Activated naive CD8-positive, alpha-beta T cell treated with anti-CD3 and anti-CD28 coated beads, Interleukin-2, amount 10 ng/mL, durations not matched to agents 7 days and 5 days (primary cell): ENCODE results near the gene TRHDE. TPM values are rescaled to one million over a fixed set of nuclear protein-coding genes. Genes with fewer than 3 reads are reported as not detected.

ENCODE experiments used
- ATAC-seq: fragments of 150-1000 bp; cut with Tn5 transposase; one replicate; pipeline ENCODE4 v1.10.0; 2021; ENCODE audit warnings: low read depth, moderate library complexity
- POLR2A ChIA-PET: fragments of 350-600 bp; sonication (Branson Sonifier 250); formaldehyde crosslinking; loops from one replicate; lab custom pipeline; 2021; ENCODE audit warnings: antibody characterized with exemption; lab: Charles Lee
- DNase-seq: peaks from one replicate; pipeline ENCODE4 v3.0.0; 2021
- H3K27ac Mint-ChIP-seq: one replicate; pipeline ENCODE4 v1.8.0; 2022; ENCODE audit warnings: mild to moderate bottlenecking, mixed read lengths
- H3K27me3 Mint-ChIP-seq: one replicate; pipeline ENCODE4 v1.8.0; 2022; ENCODE audit warnings: mild to moderate bottlenecking, moderate library complexity, mixed read lengths
- H3K36me3 Mint-ChIP-seq: one replicate; pipeline ENCODE4 v1.8.0; 2021; ENCODE audit warnings: mild to moderate bottlenecking, mixed read lengths
- H3K4me1 Mint-ChIP-seq: one replicate; pipeline ENCODE4 v1.8.0; 2021; ENCODE audit warnings: mixed read lengths
- H3K4me3 Mint-ChIP-seq: one replicate; pipeline ENCODE4 v1.8.0; 2022; ENCODE audit warnings: mild to moderate bottlenecking, moderate library complexity, mixed read lengths
- H3K9me3 Mint-ChIP-seq: one replicate; pipeline ENCODE4 v1.8.0; 2021; ENCODE audit warnings: mixed read lengths
- total RNA-seq, 2 experiments: library from RNA; stranded (reverse); gene quantifications; one replicate each; pipeline ENCODE4 v1.2.3, GENCODE V29; 2021

The TRHDE gene, protein sequence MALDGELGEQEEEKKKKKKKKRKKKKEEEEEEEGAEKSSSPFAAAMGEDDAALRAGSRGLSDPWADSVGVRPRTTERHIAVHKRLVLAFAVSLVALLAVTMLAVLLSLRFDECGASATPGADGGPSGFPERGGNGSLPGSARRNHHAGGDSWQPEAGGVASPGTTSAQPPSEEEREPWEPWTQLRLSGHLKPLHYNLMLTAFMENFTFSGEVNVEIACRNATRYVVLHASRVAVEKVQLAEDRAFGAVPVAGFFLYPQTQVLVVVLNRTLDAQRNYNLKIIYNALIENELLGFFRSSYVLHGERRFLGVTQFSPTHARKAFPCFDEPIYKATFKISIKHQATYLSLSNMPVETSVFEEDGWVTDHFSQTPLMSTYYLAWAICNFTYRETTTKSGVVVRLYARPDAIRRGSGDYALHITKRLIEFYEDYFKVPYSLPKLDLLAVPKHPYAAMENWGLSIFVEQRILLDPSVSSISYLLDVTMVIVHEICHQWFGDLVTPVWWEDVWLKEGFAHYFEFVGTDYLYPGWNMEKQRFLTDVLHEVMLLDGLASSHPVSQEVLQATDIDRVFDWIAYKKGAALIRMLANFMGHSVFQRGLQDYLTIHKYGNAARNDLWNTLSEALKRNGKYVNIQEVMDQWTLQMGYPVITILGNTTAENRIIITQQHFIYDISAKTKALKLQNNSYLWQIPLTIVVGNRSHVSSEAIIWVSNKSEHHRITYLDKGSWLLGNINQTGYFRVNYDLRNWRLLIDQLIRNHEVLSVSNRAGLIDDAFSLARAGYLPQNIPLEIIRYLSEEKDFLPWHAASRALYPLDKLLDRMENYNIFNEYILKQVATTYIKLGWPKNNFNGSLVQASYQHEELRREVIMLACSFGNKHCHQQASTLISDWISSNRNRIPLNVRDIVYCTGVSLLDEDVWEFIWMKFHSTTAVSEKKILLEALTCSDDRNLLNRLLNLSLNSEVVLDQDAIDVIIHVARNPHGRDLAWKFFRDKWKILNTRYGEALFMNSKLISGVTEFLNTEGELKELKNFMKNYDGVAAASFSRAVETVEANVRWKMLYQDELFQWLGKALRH
- total RNA-seq: not detected

DNA sequence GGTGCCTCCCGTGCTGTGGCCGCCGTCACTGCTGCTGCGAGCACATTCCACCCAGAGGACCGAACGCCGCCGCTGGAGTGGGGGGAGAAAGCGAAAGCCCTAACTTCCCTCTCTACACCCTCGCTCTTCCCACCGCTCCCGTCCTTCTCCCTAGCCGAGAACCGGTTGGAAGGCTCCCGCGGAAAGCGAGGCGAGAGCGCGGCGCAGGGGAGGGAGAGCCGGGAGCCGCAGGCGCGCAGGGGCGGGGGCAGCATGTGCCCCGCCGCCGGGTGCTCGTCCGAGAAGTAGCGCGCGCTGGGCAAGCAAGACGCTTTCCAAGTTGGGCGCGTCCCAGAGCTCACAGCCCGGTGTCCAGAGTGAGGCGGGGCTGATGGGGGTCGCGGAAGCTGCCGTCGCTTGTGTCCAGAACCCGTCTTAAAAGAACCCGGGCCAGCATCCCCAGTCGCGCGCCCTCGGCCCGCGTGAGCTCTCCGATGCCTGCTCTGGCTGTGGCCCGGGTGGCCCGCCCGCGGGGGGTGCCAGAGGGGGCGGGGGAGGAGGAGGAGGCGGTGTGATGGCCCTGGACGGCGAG is at the start of gene TRHDE:
Gene TRHDE, plus strand, starts transcription at position 280 of the 571 bp plus-strand sequence. Its CDS starts 274 bp downstream, at position 554.
- peaks cover 3% of the 10 kb centered on the region for H3K4me1 Mint-ChIP-seq
- no peaks in the 10 kb centered on the region for H3K36me3 Mint-ChIP-seq
- no peak within 1 kb of the TSS for H3K27ac Mint-ChIP-seq
- DNase-seq: no peak
- POLR2A ChIA-PET: no interaction called here
- peak within 1 kb of the TSS; percentile 64 for H3K4me3 Mint-ChIP-seq
- H3K9me3 Mint-ChIP-seq: no peaks in the 10 kb centered on the region
- ATAC-seq: no peak
- H3K27me3 Mint-ChIP-seq: peaks cover 61% of the 10 kb centered on the region

DNA sequence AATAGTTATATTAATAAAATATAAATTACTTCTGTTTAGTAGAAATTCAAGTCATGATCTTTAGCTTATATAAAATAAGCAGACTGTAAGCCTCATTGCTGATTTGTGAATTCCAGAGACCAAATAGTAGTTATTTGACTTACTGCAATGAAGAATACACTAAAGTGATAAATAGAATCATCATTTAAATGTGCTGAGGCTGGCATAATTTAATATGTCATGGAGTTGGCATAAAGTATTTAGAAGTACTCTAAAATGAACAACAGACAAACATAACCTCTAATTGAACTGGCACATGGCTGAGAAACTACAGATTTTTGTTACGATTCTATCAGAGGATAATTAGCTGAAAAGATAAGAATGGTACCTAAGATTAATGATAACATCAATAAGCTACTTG is 45.7 kb upstream of the TRHDE start:
- ATAC-seq (no peak), DNase-seq (no peak)
- Mint-ChIP-seq H3K36me3 (no peaks in the 10 kb centered on the region), H3K4me3 (no peak overlapping the region), H3K4me1 (no peaks in the 10 kb centered on the region), H3K9me3 (no peaks in the 10 kb centered on the region), H3K27me3 (no peaks in the 10 kb centered on the region), H3K27ac (no peak overlapping the region)
- POLR2A ChIA-PET: no interaction called here

DNA sequence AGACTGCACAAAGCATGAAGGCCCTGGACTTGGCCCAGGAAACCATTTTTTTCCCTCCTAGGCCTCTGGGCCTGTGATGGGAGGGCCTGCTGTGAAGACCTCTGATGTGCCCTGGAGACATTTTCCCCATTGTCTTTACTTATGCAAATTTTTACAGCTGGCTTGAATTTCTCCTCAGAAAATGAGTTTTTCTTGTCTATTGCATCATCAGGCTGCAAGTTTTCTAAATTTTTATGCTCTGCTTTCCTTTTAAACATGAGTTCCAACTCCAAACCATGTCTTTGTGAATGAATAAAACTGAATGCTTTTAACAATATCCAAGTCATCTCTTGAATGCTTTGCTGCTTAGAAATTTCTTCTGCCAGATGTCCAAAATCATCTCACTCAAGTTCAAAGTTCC is 43.7 kb upstream of the TRHDE start:
- no peaks in the 10 kb centered on the region for H3K27me3 Mint-ChIP-seq
- no peaks in the 10 kb centered on the region for H3K9me3 Mint-ChIP-seq
- H3K27ac Mint-ChIP-seq: no peak overlapping the region
- POLR2A ChIA-PET: no interaction called here
- DNase-seq: no peak
- ATAC-seq: no peak
- H3K4me1 Mint-ChIP-seq: no peaks in the 10 kb centered on the region
- no peak overlapping the region for H3K4me3 Mint-ChIP-seq
- H3K36me3 Mint-ChIP-seq: no peaks in the 10 kb centered on the region

DNA sequence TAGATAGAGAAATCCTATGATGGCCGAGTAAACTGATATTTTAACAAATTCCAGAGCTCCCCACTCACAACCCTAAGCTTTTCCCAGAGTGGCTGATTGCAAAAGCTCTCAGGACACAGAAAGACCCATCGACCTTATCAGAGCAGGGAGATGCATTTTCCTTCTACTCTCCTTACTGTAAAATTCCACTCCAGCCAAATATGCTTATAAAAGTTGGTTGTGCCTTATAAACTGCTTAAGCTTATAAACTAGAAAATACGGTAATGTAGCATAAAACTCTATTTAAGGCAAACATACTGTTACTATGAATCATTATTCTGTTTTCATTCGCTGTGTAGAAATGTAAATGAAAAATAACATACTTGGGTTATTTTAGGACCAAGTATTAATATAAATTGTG is 41.6 kb upstream of the TRHDE start:
- H3K4me1 Mint-ChIP-seq: no peaks in the 10 kb centered on the region

DNA sequence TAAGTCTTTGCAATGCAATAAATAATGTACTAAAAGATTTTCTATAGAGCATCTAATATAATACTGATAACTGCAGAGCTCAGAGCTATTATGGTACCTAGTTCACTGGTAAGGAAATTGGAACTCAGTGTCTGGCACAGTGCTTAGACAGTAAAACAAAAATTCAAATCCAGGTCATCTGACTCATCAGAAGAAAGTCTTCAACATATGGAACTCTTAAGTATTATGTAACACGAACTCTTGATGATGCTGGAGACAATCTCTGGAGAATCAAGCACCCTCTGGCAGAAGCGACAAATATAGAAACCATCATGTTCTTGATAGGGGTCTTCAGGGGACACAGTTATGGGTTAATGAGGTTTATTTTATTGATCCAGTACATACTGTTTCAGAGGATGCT is 37.3 kb upstream of the TRHDE start:
- H3K27me3 Mint-ChIP-seq: no peaks in the 10 kb centered on the region
- no peaks in the 10 kb centered on the region for H3K4me1 Mint-ChIP-seq
- POLR2A ChIA-PET: no interaction called here
- DNase-seq (no peak), ATAC-seq (no peak)
- H3K4me3 Mint-ChIP-seq: no peak overlapping the region
- H3K27ac Mint-ChIP-seq: no peak overlapping the region
- H3K9me3 Mint-ChIP-seq: no peaks in the 10 kb centered on the region
- no peaks in the 10 kb centered on the region for H3K36me3 Mint-ChIP-seq

More for the DNA sequence above, 41.6 kb upstream of the TRHDE start:
- DNase-seq: no peak
- Mint-ChIP-seq H3K27ac (no peak overlapping the region), H3K9me3 (no peaks in the 10 kb centered on the region), H3K36me3 (no peaks in the 10 kb centered on the region), H3K4me3 (no peak overlapping the region), H3K27me3 (no peaks in the 10 kb centered on the region)
- ATAC-seq: no peak
- POLR2A ChIA-PET: no interaction called here

DNA sequence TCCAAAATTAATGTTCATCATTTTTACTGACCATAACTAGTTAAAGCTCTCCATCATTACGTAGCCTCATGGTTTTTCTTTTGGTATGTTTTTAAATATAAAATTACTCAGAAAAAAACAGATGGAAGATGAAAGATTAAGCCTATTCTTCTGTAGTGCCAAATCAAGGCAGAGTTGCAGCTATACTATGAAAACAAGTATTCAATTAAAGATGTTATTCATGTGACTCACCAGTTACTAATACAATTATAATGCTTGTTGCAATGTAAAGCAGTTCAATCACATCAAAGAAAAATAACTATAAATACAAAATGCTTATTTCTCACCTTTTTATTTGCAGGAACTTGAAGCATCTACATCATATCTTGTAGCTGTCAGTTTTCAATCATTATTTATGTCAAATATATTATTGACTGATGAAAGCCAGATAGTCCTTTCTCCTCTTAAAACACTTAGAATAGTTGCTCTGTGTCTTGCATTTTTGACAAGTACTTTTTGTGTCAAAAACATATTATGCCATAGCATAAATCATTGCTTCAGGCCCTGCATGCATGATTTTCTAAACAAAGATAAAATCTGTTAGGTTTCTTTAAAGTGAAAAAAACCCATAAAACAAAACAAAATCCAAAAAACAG is 36.0 kb upstream of the TRHDE start:
- H3K9me3 Mint-ChIP-seq: no peaks in the 10 kb centered on the region
- no peak overlapping the region for H3K27ac Mint-ChIP-seq
- H3K4me1 Mint-ChIP-seq: no peaks in the 10 kb centered on the region
- POLR2A ChIA-PET: no interaction called here
- no peak for ATAC-seq
- no peaks in the 10 kb centered on the region for H3K27me3 Mint-ChIP-seq
- no peaks in the 10 kb centered on the region for H3K36me3 Mint-ChIP-seq
- DNase-seq: no peak
- no peak overlapping the region for H3K4me3 Mint-ChIP-seq

DNA sequence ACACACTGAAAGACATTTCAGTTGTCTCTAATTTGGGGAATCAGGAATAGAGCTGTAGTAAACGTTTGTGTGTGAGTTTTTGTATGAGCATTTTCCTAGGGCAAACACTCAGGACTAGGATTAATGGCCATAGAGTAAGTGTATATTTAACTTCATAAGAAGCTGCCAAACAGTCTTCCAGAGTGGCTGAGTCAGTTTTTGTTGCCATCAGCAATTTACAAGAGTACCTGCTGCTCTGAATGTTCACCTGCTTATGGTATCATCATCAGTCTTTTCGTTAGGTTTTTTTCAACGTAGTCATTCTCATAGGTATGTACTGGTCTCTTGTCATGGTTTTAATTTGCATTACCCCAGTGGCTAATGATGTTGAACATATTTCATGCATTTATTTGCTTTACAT is 30.6 kb upstream of the TRHDE start:
- H3K27ac Mint-ChIP-seq: no peak overlapping the region
- H3K36me3 Mint-ChIP-seq: no peaks in the 10 kb centered on the region
- no peak overlapping the region for H3K4me3 Mint-ChIP-seq
- no peaks in the 10 kb centered on the region for H3K4me1 Mint-ChIP-seq
- ATAC-seq (no peak), DNase-seq (no peak)
- POLR2A ChIA-PET: no interaction called here
- no peaks in the 10 kb centered on the region for H3K27me3 Mint-ChIP-seq
- no peaks in the 10 kb centered on the region for H3K9me3 Mint-ChIP-seq

DNA sequence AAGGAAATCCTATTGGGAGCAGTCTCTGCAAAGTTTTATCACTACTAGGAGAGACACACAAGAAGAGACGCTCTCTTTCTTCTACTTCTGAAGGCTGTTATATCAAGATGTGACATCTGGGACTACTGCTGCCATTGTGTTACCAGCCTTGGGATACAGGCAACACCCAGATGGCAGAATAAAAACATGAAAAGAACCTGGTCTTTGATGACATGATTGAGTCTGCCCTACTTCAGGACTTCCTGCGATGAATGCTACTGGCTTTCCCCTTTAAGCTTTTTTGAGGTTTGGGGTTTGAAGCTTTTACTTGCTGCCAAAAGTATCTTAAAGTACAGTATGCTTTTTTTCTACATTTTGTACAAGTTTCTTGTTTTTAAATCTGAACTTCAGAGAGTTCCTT is 29.2 kb upstream of the TRHDE start:
- Mint-ChIP-seq H3K27ac (no peak overlapping the region), H3K36me3 (no peaks in the 10 kb centered on the region)

DNA sequence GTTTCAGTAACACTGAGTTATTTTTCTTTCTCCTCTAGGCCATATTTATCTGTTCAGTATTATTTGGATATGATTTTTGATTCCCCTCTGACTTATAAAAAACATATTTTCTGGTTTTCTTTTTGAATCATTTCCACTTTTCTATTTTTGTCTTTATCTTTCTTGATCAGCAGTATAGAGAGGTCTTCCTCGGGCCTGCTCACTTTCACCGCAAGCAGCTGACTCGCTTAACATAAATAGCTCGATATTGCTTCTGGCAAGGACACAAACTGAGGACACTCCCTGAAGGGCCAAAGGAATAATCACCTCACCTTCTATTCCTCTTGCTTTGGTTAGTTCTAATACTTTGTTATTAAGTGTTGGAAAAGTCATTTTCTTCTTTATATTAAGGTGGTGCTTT is 25.8 kb upstream of the TRHDE start:
- DNase-seq (no peak), ATAC-seq (no peak)
- Mint-ChIP-seq H3K27me3 (no peaks in the 10 kb centered on the region), H3K9me3 (peaks cover 4% of the 10 kb centered on the region), H3K4me1 (no peaks in the 10 kb centered on the region), H3K27ac (no peak overlapping the region), H3K4me3 (no peak overlapping the region), H3K36me3 (no peaks in the 10 kb centered on the region)
- POLR2A ChIA-PET: no interaction called here

More for the DNA sequence above, 29.2 kb upstream of the TRHDE start:
- Mint-ChIP-seq H3K27me3 (no peaks in the 10 kb centered on the region), H3K4me1 (no peaks in the 10 kb centered on the region), H3K9me3 (no peaks in the 10 kb centered on the region), H3K4me3 (no peak overlapping the region)
- POLR2A ChIA-PET: no interaction called here
- ATAC-seq (no peak), DNase-seq (no peak)

DNA sequence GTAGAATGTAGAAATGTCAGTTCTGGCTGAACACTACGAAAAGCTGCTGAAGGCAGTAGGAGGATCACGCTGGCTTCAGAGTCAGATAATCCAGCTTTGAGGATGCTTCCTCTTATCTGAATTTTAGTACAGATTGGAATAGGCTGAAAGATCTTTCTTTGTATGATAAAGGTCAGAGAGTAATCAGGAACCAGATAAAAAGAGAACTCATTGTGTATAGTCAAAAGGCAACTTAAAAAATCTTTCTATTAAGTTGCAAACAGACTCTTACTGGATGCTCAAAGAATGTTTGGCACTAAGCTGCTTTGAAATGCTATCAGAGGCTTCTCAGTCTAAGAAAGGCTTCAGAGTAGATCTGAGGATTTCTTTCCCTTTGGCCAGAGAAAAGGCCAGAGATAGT is 21.8 kb upstream of the TRHDE start:
- no peaks in the 10 kb centered on the region for H3K27me3 Mint-ChIP-seq
- POLR2A ChIA-PET: no interaction called here
- DNase-seq: no peak
- H3K4me1 Mint-ChIP-seq: no peaks in the 10 kb centered on the region
- ATAC-seq: no peak
- peaks cover 4% of the 10 kb centered on the region for H3K9me3 Mint-ChIP-seq
- no peak overlapping the region for H3K27ac Mint-ChIP-seq
- H3K4me3 Mint-ChIP-seq: no peak overlapping the region
- no peaks in the 10 kb centered on the region for H3K36me3 Mint-ChIP-seq

DNA sequence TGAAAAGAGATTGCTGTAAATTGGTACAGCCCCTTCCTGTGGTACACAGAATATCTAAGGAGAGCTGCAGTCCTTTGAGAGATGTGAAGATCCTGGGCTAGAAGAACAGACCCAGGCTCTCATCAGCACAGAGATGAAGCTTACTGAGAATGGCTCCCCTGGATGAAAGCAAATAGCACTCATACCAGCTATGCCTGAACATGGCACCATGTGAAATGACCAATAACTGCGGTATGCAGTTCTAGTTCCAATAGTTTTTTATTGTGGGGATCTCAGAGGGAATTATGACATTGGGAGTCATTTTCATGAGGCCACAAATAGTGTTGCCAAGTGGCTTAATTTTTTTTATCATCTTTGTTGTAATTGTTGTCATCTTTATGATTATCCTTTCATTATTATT is 15.4 kb upstream of the TRHDE start:
- H3K27me3 Mint-ChIP-seq: no peaks in the 10 kb centered on the region

DNA sequence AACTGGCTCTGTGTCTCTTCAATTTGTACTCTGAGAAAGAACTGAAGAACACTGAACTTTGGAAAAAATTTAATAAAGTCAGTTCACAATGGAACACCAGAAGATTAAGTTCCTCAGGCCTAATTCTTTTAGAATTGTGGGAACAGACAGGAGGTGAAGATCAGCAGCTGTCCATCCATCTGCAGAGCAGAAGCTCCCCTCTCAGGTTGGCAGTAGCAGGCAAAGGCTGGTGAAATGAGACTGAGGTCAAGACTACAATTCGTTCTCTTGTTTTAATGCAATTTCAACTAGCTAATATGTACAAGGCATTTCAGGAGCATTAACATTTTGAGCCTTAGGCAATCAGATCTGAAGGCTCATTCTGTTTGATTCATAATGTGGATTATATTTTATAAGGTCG is 10.3 kb upstream of the TRHDE start:
- no peak overlapping the region for H3K4me3 Mint-ChIP-seq
- POLR2A ChIA-PET: no interaction called here
- DNase-seq: no peak
- no peaks in the 10 kb centered on the region for H3K36me3 Mint-ChIP-seq
- peaks cover 2% of the 10 kb centered on the region for H3K27me3 Mint-ChIP-seq
- no peak for ATAC-seq
- no peaks in the 10 kb centered on the region for H3K4me1 Mint-ChIP-seq
- H3K9me3 Mint-ChIP-seq: no peaks in the 10 kb centered on the region
- no peak overlapping the region for H3K27ac Mint-ChIP-seq

More for the DNA sequence above, 15.4 kb upstream of the TRHDE start:
- ATAC-seq (no peak), DNase-seq (no peak)
- POLR2A ChIA-PET: no interaction called here
- peaks cover 2% of the 10 kb centered on the region for H3K9me3 Mint-ChIP-seq
- no peak overlapping the region for H3K27ac Mint-ChIP-seq
- H3K4me1 Mint-ChIP-seq: no peaks in the 10 kb centered on the region
- no peaks in the 10 kb centered on the region for H3K36me3 Mint-ChIP-seq
- H3K4me3 Mint-ChIP-seq: no peak overlapping the region

DNA sequence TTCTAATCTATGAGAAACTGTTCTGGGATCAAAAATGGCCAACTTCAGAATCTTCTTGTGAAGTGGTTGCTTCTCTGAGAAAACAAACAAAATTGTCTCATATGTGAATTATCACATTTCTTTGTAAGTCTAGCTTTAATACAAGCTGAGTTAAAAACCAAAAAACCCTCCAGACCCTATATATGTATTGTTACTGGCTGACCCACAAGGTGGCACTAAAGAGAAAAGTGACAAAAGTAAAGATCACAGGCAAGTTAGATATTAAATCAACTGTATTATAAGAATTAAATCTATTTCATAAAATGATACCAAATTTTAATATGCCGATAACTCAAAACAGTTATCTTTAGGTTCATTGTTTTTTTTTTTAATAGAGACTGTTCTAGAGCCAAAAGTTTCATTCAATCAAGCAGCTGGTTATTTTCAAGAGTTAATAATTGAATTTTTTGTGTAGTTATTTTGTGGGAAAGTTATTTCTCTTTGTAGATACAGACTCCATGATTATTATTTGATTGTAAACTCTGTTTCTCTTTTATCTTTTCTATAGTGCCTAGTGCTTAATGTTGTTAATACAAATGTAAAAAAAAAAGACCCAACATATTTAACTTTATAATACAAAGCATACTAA is 7.5 kb upstream of the TRHDE start:
- H3K4me1 Mint-ChIP-seq: no peaks in the 10 kb centered on the region
- H3K4me3 Mint-ChIP-seq: no peak overlapping the region
- peaks cover 13% of the 10 kb centered on the region for H3K27me3 Mint-ChIP-seq
- POLR2A ChIA-PET: no interaction called here
- no peaks in the 10 kb centered on the region for H3K9me3 Mint-ChIP-seq
- DNase-seq (no peak), ATAC-seq (no peak)
- H3K27ac Mint-ChIP-seq: no peak overlapping the region
- no peaks in the 10 kb centered on the region for H3K36me3 Mint-ChIP-seq
